HepG2 (cell line): ENCODE results near the gene PDE4D.

Source experiments
- ADNP ChIP-seq: sonication (generic); formaldehyde crosslinking; IDR thresholded peaks from 2 replicates; pipeline ENCODE4 v1.4.0; 2020; ENCODE audit warnings: missing genetic modification reagents
- NR1H2 ChIP-seq: sonication (generic); formaldehyde crosslinking; IDR thresholded peaks from 2 replicates; pipeline ENCODE4 v1.8.1; 2022; ENCODE audit warnings: low read depth, missing genetic modification reagents, borderline replicate concordance
- PPARG ChIP-seq: conservative IDR thresholded peaks from 2 replicates; pipeline ENCODE4 v1.6.1; 2016; ENCODE audit warnings: missing biosample characterization, missing genetic modification reagents
- ZNF746 ChIP-seq: sonication (generic); formaldehyde crosslinking; IDR thresholded peaks from 2 replicates; pipeline ENCODE4 v1.8.0; 2022; ENCODE audit warnings: mild to moderate bottlenecking, missing genetic modification reagents
- TF ChIP-seq, protein P1 (sequence below): sonication (generic); formaldehyde crosslinking; IDR thresholded peaks from 2 replicates; pipeline ENCODE4 v1.5.0; 2020; ENCODE audit warnings: mild to moderate bottlenecking, missing genetic modification reagents, moderate library complexity
- TF ChIP-seq, protein P2 (sequence below): sonication (generic); formaldehyde crosslinking; IDR thresholded peaks from 2 replicates; pipeline ENCODE4 v1.4.0; 2020; ENCODE audit warnings: missing genetic modification reagents

DNA sequence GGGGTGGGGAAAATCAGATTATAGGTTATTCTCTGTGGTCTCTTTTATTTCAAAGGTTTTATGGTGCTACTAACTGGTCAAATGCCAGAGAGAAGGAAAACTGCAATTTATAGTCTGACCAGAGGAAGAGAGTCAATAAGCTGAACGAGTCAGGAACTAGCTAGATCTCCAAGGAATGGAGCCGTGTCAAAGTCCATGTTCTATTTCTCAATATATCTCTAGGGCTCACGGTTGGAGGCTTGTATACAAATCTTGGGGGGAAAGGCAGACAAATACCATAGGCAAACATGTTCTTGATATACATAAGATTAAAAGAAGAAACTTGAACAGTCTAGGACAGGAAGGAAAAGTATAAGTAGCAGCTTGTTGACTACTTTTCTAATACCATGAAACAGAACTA, 627.1 kb downstream of the PDE4D start:
- no peak for TF ChIP-seq ZNF746
- no peak for TF ChIP-seq ADNP
- TF ChIP-seq, protein P1, sequence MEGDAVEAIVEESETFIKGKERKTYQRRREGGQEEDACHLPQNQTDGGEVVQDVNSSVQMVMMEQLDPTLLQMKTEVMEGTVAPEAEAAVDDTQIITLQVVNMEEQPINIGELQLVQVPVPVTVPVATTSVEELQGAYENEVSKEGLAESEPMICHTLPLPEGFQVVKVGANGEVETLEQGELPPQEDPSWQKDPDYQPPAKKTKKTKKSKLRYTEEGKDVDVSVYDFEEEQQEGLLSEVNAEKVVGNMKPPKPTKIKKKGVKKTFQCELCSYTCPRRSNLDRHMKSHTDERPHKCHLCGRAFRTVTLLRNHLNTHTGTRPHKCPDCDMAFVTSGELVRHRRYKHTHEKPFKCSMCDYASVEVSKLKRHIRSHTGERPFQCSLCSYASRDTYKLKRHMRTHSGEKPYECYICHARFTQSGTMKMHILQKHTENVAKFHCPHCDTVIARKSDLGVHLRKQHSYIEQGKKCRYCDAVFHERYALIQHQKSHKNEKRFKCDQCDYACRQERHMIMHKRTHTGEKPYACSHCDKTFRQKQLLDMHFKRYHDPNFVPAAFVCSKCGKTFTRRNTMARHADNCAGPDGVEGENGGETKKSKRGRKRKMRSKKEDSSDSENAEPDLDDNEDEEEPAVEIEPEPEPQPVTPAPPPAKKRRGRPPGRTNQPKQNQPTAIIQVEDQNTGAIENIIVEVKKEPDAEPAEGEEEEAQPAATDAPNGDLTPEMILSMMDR, result no peak
- TF ChIP-seq, protein P2, sequence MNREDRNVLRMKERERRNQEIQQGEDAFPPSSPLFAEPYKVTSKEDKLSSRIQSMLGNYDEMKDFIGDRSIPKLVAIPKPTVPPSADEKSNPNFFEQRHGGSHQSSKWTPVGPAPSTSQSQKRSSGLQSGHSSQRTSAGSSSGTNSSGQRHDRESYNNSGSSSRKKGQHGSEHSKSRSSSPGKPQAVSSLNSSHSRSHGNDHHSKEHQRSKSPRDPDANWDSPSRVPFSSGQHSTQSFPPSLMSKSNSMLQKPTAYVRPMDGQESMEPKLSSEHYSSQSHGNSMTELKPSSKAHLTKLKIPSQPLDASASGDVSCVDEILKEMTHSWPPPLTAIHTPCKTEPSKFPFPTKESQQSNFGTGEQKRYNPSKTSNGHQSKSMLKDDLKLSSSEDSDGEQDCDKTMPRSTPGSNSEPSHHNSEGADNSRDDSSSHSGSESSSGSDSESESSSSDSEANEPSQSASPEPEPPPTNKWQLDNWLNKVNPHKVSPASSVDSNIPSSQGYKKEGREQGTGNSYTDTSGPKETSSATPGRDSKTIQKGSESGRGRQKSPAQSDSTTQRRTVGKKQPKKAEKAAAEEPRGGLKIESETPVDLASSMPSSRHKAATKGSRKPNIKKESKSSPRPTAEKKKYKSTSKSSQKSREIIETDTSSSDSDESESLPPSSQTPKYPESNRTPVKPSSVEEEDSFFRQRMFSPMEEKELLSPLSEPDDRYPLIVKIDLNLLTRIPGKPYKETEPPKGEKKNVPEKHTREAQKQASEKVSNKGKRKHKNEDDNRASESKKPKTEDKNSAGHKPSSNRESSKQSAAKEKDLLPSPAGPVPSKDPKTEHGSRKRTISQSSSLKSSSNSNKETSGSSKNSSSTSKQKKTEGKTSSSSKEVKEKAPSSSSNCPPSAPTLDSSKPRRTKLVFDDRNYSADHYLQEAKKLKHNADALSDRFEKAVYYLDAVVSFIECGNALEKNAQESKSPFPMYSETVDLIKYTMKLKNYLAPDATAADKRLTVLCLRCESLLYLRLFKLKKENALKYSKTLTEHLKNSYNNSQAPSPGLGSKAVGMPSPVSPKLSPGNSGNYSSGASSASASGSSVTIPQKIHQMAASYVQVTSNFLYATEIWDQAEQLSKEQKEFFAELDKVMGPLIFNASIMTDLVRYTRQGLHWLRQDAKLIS (CRISPR knock-in tag), result no peak
- TF ChIP-seq PPARG (CRISPR knock-in tag), result no peak
- no peak for TF ChIP-seq NR1H2 (CRISPR knock-in tag)
